Kidney glomerular epithelial cell (primary cell): Measurements from ENCODE around the gene DMBX1.

Source experiments
- DNase-seq: peaks from one replicate; lab custom pipeline; 2025; lab: John Stamatoyannopoulos, UW

DMBX1 gene

GRCh38 chr1:46506470-46507219 is 17.0 kb downstream of the DMBX1 start:
- no peak for DNase-seq

- no peak for DNase-seq
Observed at GRCh38 chr1:46508757-46509156, 19.1 kb downstream of the DMBX1 start.

GRCh38 chr1:46510341-46510997 is 20.8 kb downstream of the DMBX1 start:
- DNase-seq, result no peak

GRCh38 chr1:46510998-46511365 is 21.3 kb downstream of the DMBX1 start:
- no peak for DNase-seq

- no peak for DNase-seq
Observed at GRCh38 chr1:46512135-46512791, 22.6 kb downstream of the DMBX1 start.

GRCh38 chr1:46512792-46513190 is 23.2 kb downstream of the DMBX1 start:
- no peak for DNase-seq

GRCh38 chr1:46513536-46513935 is 23.9 kb downstream of the DMBX1 start:
- DNase-seq, result no peak

GRCh38 chr1:46515576-46515975 is 25.9 kb downstream of the DMBX1 start:
- no peak for DNase-seq

GRCh38 chr1:46516200-46516950 is 26.7 kb downstream of the DMBX1 start:
- peak; percentile 50 for DNase-seq

- DNase-seq, result peak; percentile 54
Observed at GRCh38 chr1:46517010-46517600, 27.5 kb downstream of the DMBX1 start.

- DNase-seq, result no peak
Observed at GRCh38 chr1:46517932-46518498, 28.4 kb downstream of the DMBX1 start.

- peak; percentile 38 for DNase-seq
Observed at GRCh38 chr1:46519209-46519608, 29.6 kb downstream of the DMBX1 start.

- DNase-seq, result peak; percentile 95
Observed at GRCh38 chr1:46520063-46520911, 30.7 kb downstream of the DMBX1 start.

- no peak for DNase-seq
Observed at GRCh38 chr1:46521414-46521813, 31.8 kb downstream of the DMBX1 start.

GRCh38 chr1:46522184-46522968 is 32.7 kb downstream of the DMBX1 start:
- peak; percentile 99 for DNase-seq

- no peak for DNase-seq
Observed at GRCh38 chr1:46522969-46523320, 33.3 kb downstream of the DMBX1 start.

GRCh38 chr1:46523496-46524353 is 34.1 kb downstream of the DMBX1 start:
- no peak for DNase-seq

GRCh38 chr1:46524843-46525242 is 35.2 kb downstream of the DMBX1 start:
- no peak for DNase-seq
